HFFc6 (cell line): ENCODE data around the gene EMC6. TPM values are rescaled to one million over a fixed set of nuclear protein-coding genes. Genes with fewer than 3 reads are reported as not detected.

Experiments
- DNase-seq: peaks from one replicate; pipeline ENCODE4 v3.0.0-alpha.2; 2018
- H3K27ac Mint-ChIP-seq: 2 replicates; pipeline ENCODE4 v1.8.0; 2020; ENCODE audit warnings: mild to moderate bottlenecking, mixed read lengths
- H3K27me3 Mint-ChIP-seq: 2 replicates; pipeline ENCODE4 v1.8.0; 2021; ENCODE audit warnings: mild to moderate bottlenecking, moderate library complexity, mixed read lengths; ENCODE audit not compliant: insufficient read depth
- H3K36me3 Mint-ChIP-seq: 2 replicates; pipeline ENCODE4 v1.8.0; 2021; ENCODE audit warnings: low read depth, mixed read lengths
- H3K4me1 Mint-ChIP-seq: 2 replicates; pipeline ENCODE4 v1.8.0; 2020; ENCODE audit warnings: low read depth, mixed read lengths
- H3K4me3 Mint-ChIP-seq: 2 replicates; pipeline ENCODE4 v1.8.0; 2020; ENCODE audit warnings: mild to moderate bottlenecking, moderate library complexity, mixed read lengths
- H3K9me3 Mint-ChIP-seq: 2 replicates; pipeline ENCODE4 v1.8.0; 2020; ENCODE audit warnings: mild to moderate bottlenecking, mixed read lengths
- total RNA-seq, 6 experiments: library from RNA; stranded (reverse); fragmentation: NEBNext Ultra II Directional; extraction: Animal tissue kit (Norgen Biotek cat#: 25700); gene quantifications; 2 replicates in 1 of 6; 3 replicates in 5 of 6; pipeline ENCODE4 v1.2.3, GENCODE V29; 2021
- TF ChIP-seq, protein P1 (sequence below): fragments of 200-600 bp; sonication (generic); IDR thresholded peaks from 2 replicates; pipeline ENCODE4 v1.5.0; 2021; ENCODE audit warnings: antibody characterized with exemption, mild to moderate bottlenecking

EMC6 gene
- total RNA-seq, 6 experiments from 2014 or later, result 57.6 to 66.8 (median 64.1) TPM

DNA sequence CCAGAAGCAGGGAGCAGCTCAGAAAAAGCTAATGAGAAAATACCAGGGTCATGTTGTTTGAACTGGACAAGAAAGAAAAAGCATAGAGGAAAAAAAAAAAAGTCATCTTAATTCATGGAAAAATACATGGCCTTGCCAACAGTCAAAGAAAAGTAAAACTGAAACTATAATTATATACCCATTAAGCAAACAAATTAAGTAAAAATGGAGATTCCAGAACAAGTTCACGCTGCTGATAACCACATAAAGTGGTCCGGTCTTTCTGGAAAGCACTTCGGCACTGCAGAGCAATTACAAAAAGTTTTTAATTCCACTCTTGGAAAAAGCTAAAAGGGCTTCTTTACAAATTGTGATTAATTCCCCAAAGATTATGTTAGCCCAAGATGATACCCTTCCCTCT is 39.8 kb downstream of the EMC6 start:
- Mint-ChIP-seq H3K4me1 (peaks cover 12% of the 10 kb centered on the region), H3K27ac (no peak overlapping the region), H3K36me3 (peaks cover 7% of the 10 kb centered on the region), H3K9me3 (no peaks in the 10 kb centered on the region), H3K27me3 (no peaks in the 10 kb centered on the region), H3K4me3 (no peak overlapping the region)
- DNase-seq, result no peak
- TF ChIP-seq, protein P1, sequence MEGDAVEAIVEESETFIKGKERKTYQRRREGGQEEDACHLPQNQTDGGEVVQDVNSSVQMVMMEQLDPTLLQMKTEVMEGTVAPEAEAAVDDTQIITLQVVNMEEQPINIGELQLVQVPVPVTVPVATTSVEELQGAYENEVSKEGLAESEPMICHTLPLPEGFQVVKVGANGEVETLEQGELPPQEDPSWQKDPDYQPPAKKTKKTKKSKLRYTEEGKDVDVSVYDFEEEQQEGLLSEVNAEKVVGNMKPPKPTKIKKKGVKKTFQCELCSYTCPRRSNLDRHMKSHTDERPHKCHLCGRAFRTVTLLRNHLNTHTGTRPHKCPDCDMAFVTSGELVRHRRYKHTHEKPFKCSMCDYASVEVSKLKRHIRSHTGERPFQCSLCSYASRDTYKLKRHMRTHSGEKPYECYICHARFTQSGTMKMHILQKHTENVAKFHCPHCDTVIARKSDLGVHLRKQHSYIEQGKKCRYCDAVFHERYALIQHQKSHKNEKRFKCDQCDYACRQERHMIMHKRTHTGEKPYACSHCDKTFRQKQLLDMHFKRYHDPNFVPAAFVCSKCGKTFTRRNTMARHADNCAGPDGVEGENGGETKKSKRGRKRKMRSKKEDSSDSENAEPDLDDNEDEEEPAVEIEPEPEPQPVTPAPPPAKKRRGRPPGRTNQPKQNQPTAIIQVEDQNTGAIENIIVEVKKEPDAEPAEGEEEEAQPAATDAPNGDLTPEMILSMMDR, result no peak

DNA sequence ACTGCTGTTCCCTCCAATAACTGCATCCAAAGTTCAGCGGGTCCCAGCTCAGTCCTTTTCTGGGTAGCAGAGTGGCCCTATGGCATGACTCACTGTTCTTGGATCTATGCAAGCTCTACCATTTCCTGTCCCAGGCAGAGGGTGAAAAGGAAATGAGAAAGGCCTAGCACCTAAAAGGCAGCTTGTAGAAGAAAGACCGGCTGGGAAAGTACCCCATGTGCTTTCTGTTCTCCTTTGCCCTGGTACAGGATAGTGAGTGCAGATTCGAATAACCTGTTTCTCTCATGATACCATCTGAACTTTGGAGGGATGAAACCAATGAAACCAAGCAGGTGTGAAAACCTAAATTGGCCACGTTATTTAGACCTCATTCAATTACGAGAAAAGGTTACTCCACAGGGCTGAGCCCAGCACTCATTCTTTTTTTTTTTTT is 42.4 kb downstream of the EMC6 start:
- H3K36me3 Mint-ChIP-seq, result peaks cover 14% of the 10 kb centered on the region
- H3K4me1 Mint-ChIP-seq, result peaks cover 12% of the 10 kb centered on the region
- TF ChIP-seq, protein P1, result no peak
- peak; percentile 10 for DNase-seq
- H3K9me3 Mint-ChIP-seq, result no peaks in the 10 kb centered on the region
- no peaks in the 10 kb centered on the region for H3K27me3 Mint-ChIP-seq
- no peak overlapping the region for H3K4me3 Mint-ChIP-seq
- no peak overlapping the region for H3K27ac Mint-ChIP-seq

DNA sequence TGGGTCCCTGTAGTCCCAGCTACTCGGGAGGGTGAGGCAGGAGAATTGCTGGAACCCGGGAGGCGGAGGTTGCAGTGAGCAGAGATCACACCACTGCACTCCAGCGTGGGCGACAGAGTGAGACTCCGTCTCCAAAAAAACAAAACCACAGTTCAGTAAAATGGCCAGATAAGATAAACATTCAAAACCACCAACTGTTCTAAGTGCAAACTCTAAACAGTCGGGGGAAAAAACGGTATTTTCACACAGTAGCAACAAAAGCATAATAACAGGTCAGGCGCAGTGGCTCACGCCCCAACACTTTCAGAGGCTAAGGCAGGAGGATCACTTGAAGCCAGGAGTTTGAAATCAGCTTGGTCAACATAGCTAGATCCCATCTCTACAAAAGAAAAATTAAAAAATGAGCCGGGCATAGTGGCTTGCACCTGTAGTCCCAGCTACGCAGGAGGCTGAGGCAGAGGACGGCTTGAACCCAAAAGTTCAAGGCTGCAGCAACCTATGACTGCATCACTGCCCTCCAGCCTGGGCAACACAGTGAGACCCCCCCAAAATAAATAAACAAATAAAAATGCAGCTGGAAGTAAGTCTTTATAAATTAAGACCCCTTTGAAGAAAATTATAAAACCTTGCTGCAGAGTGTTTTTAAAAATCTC is 44.3 kb downstream of the EMC6 start:
- Mint-ChIP-seq H3K36me3 (peaks cover 14% of the 10 kb centered on the region), H3K27ac (no peak overlapping the region), H3K4me3 (no peak overlapping the region), H3K9me3 (no peaks in the 10 kb centered on the region), H3K4me1 (peaks cover 12% of the 10 kb centered on the region), H3K27me3 (no peaks in the 10 kb centered on the region)
- no peak for DNase-seq
- TF ChIP-seq, protein P1, result no peak

DNA sequence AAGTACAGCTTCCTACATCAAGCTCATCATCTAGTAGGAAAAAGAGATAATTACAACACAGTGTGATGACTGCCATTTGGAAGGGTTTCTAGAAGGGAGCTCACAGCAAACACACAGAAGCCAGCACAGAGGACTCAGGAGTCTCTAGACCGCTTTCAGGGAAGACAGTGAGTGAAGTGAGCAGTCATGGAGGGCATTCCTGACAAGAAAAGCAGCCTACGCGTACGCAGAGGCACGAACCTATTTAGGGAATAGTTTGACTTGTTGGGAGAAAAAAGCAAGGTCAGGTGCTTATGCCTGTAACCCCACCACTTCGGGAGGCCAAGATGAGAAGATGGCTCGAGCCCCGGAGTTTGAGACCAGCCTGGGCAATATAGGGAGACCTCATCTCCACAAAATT is 46.7 kb downstream of the EMC6 start:
- H3K27me3 Mint-ChIP-seq, result no peaks in the 10 kb centered on the region; the same call in 1 of the 2 replicates
- H3K9me3 Mint-ChIP-seq, result no peaks in the 10 kb centered on the region
- no peak overlapping the region for H3K27ac Mint-ChIP-seq
- TF ChIP-seq, protein P1, result no peak
- H3K36me3 Mint-ChIP-seq, result peaks cover 20% of the 10 kb centered on the region
- peaks cover 31% of the 10 kb centered on the region for H3K4me1 Mint-ChIP-seq
- DNase-seq, result no peak
- H3K4me3 Mint-ChIP-seq, result no peak overlapping the region

DNA sequence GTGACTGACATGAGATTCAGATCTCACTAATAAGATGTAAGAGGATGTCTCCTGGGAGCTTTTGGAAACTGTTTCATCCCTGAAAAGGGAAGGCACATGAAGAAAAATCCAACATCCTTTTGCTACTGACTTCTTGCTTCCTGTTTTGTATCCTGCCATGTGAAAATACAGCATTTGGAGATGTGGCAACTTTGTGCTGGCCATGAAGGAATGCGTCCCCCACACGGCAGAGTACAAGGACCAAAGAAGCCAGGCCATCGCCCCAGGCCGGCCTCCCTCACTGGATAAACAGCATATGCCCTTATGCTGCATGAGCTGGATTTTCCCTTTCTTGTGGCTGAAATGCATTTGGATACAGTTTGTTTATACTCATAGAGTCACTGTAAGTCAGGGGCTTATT is 49.6 kb downstream of the EMC6 start:
- TF ChIP-seq, protein P1, result no peak
- Mint-ChIP-seq H3K4me1 (peaks cover 42% of the 10 kb centered on the region), H3K27ac (no peak overlapping the region; the same call in 1 of the 2 replicates), H3K4me3 (no peak overlapping the region), H3K9me3 (no peaks in the 10 kb centered on the region), H3K27me3 (no peaks in the 10 kb centered on the region; the same call in 1 of the 2 replicates), H3K36me3 (peaks cover 12% of the 10 kb centered on the region)
- DNase-seq, result no peak
